ENCODE data around the gene RDH8.

DNA sequence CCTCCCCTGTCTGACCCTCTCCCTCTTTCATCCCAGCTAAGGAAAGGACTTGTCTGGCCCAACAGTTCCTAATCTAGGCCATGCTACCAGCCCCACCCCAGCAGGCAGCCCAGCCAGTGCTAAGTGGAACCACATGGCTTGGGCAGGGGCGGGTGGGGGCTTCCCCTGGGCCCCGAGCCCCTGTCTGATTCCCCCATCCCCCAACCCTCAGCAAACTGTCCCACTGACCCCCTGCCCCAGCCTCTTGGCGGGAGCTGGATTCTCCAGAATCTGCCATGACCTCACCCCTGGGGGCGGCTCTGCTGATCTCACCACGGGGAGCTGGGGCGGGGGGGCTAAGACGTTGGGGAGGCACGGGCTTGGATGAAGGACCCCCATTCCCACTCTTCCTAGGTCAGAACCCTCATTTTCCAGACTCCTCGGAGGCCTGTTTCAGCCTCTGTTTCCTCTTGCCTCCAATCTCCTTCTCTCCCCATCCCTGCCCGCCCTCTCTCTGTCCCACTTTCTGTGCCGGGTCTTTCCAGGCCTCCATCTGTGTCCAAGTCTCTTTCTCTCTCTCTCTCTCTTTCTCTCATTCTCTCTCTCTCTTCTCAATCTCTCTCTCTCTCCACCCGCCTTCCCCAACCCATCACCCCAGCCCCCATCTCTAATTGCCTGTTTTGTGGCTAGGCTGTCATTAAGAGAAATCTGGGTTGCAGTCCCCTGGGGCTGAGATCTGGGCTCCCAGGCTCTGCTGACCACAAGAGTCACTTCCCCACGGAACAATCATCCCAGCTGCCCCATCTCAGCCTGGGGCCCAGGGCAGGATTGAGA is 5.7 kb upstream of the RDH8 start:
- TF ChIP-seq, protein P1, sequence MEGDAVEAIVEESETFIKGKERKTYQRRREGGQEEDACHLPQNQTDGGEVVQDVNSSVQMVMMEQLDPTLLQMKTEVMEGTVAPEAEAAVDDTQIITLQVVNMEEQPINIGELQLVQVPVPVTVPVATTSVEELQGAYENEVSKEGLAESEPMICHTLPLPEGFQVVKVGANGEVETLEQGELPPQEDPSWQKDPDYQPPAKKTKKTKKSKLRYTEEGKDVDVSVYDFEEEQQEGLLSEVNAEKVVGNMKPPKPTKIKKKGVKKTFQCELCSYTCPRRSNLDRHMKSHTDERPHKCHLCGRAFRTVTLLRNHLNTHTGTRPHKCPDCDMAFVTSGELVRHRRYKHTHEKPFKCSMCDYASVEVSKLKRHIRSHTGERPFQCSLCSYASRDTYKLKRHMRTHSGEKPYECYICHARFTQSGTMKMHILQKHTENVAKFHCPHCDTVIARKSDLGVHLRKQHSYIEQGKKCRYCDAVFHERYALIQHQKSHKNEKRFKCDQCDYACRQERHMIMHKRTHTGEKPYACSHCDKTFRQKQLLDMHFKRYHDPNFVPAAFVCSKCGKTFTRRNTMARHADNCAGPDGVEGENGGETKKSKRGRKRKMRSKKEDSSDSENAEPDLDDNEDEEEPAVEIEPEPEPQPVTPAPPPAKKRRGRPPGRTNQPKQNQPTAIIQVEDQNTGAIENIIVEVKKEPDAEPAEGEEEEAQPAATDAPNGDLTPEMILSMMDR (IDR thresholded peaks at IDR 0.05) = no peak
- no peak for TF ChIP-seq POLR2AphosphoS5 (IDR thresholded peaks at IDR 0.05)
